ENCODE measurements around the gene ACY1. TPM values are rescaled to one million over a fixed set of nuclear protein-coding genes. Genes with fewer than 3 reads are reported as not detected.
A peak's percentile ranks its signal among the peaks of the same experiment; 100 is the strongest.

The ACY1 gene
- polyA plus RNA-seq, 3 donors from 2014 or later = 19.0 to 52.7 (median 23.8) TPM

DNA sequence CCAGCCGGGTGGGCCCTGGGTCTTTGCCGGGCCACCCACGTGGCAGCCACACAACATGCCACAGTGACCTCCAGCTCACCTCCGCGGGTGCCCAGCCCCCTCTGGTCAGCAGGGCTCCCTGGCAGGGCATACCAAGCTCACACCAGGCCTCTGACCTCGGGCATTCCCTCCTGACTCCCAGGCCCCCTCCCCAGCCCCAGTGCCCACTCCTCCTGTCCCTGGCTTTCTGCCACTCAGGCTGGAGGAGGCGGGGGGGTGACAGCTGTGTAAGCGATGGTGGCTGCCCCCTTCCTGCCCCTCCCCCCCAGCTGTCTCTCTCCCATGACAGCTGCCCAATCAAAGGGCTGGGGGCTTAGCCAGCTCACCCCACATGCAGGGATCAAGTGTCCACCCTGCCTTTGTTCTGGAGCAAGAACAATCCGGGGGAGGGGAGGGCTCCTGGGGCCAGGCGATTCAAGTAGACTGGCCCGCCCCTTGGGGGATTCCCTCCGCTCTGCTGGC is 19.3 kb upstream of the ACY1 start:
- Mint-ChIP-seq H3K36me3 (no peaks in the 10 kb centered on the region), H3K27ac (no peak overlapping the region), H3K27me3 (ENCODE audit: low read depth in 3 of 3) (peaks cover 2 to 6% (median 3%) of the 10 kb centered on the region in 3 donors), H3K9me3 (no peaks in the 10 kb centered on the region), H3K4me3 (no peak overlapping the region), H3K4me1 (peaks cover 2 to 16% of the 10 kb centered on the region in 2 donors)
- DNase-seq = no peak

DNA sequence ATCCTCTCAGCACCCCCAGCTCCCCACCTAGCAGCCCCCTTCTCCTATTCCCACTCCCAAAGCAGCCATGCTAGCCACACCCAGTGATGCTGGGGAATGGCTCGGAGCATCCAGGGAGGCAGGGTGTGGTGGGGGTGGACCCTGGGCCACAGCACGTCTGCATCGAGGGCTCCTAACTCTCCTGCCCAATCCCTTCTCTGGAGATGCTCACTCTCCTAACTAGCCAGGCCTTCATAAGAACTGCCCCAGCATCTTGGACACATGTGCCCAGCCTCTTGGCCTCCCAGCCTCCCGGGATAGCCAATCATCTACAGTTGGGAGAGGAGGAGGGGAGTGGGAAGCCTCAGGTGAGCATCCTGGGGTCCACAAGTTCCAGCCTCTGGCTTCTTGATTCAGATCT is 18.8 kb upstream of the ACY1 start:
- Mint-ChIP-seq H3K36me3 (no peaks in the 10 kb centered on the region), H3K27ac (no peak overlapping the region), H3K27me3 (ENCODE audit: low read depth in 3 of 3) (peaks cover 2 to 6% (median 3%) of the 10 kb centered on the region in 3 donors), H3K9me3 (no peaks in the 10 kb centered on the region), H3K4me3 (no peak overlapping the region), H3K4me1 (peaks cover 5 to 17% of the 10 kb centered on the region in 2 donors)
- no peak for DNase-seq

DNA sequence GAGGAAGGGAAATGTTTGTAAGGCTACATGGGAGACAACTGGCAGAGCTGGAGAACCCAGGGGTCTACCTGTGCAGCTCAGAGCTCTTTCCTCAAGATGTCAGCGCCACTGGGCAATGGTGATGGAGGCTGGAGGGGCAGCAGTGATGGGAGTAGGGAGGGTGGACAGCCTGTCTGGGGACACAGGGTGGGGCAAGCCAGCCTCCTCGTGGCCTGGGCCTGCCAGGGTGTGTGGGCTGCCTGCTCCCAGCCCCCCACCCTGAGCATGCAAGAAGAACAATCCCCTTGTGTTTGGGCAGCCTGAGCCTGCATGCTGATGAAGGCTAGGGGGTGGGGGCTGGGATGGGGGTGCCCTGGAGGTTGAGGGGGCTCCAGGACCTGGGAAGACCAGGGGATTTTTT is 17.3 kb upstream of the ACY1 start:
- Mint-ChIP-seq H3K36me3 (no peaks in the 10 kb centered on the region), H3K27ac (peak overlapping the region in 1 of 6 donors; percentile 64), H3K27me3 (ENCODE audit: low read depth in 3 of 3) (peaks cover 3 to 6% (median 4%) of the 10 kb centered on the region in 3 donors), H3K4me3 (peak overlapping the region; percentile 76 to 88 (median 82)), H3K4me1 (peaks cover 5 to 17% of the 10 kb centered on the region in 2 donors), H3K9me3 (no peaks in the 10 kb centered on the region)
- DNase-seq = no peak

DNA sequence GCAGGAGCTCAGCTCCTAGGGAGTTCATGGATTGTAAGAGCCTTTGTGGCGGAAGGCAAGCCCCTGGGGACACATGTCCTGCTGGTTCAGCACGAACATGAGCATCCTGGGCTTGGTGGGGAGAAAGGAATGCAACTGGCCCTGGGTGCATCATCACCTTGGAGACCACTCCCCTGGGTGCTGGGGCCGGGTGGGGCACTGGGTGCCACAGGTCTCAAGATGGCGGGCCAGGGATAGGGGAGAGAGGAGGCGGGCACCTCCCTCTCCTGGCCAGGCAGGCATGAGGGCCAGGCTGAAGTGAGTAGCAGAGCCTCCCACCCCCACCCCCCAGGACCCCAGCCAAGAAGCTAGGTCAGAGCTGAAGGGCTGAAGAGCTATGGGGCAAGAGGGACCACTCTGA is 16.8 kb upstream of the ACY1 start:
- H3K27me3 Mint-ChIP-seq (ENCODE audit: low read depth in 3 of 3) = peaks cover 3 to 6% (median 4%) of the 10 kb centered on the region in 3 donors
- peak overlapping the region; percentile 76 to 88 (median 82) for H3K4me3 Mint-ChIP-seq
- no peaks in the 10 kb centered on the region for H3K9me3 Mint-ChIP-seq
- H3K4me1 Mint-ChIP-seq = peaks cover 5 to 17% of the 10 kb centered on the region in 2 donors
- H3K27ac Mint-ChIP-seq = peak overlapping the region in 4 of 6 donors; percentile 26 to 71 (median 55)
- H3K36me3 Mint-ChIP-seq = no peaks in the 10 kb centered on the region
- no peak for DNase-seq

DNA sequence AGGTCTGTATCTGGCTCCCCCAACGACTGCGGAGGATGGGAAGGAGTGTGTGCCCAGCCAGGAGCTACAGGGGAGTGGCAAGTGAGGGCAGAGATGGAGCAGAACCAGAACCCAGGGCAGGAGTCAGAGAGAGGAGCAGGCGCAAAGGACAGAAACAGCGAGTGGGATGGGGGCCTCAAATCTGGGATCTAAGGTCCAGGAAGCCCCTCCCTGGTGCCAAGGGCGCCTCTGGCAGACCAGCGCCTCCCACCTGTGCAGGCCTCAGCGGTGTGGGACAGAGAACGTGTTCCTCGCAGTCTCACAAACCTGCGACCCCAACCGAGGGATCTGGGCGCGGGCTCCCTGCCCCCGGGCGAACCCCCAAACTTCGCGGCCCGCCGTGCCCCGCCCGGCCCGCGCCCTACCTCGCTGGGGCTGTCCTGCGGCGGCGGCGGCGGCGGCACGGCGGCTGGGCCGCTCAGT is 16.4 kb upstream of the ACY1 start:
- H3K36me3 Mint-ChIP-seq = no peaks in the 10 kb centered on the region
- peak overlapping the region in 3 of 6 donors; percentile 26 to 71 (median 55) for H3K27ac Mint-ChIP-seq
- H3K27me3 Mint-ChIP-seq (ENCODE audit: low read depth in 3 of 3) = peaks cover 3 to 6% (median 4%) of the 10 kb centered on the region in 3 donors
- H3K4me3 Mint-ChIP-seq = peak overlapping the region; percentile 76 to 88 (median 82)
- H3K4me1 Mint-ChIP-seq = peaks cover 5 to 17% of the 10 kb centered on the region in 2 donors
- no peak for DNase-seq
- no peaks in the 10 kb centered on the region for H3K9me3 Mint-ChIP-seq

DNA sequence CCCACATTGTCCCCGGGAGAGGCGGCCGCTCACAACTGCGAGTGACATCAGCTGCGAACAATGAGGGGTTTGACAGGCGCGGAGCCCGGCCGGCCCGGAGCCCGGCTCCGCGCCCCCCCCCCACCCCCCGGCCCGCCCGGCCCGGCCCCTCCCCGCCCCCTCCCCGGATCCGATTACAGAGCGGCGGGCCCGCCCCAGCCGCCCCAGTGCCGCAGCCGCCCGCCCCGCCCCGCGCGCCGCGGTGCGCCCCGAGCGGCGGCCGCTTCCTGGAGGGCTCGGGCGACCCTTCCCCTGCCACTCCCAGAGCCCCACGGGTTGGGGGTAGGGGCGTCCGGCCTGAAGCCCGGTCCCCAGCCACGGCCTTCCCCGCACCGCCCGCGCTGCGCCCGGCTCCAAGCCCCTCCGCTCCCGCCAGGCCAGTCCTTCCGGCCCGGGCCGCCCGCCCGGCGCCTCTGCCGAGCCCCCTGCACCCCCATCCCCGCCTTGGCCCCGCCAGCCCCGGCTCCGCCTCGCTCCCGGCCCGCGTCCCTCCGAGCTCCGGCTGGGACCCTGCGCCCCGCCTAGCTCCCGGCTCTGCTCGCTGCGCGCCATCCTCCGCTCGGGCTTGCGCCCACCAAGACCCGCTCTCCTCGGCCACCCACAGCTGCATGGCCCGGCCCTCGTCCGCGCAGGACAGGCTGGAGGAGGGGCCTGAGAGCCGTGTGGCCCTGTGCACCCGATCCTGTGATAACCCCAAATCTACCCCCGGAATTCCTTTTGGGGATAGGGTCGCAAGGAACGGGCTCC is 15.8 kb upstream of the ACY1 start, which contains the start of gene PCBP4:
Gene PCBP4, minus strand, starts transcription at position 71 of the 786 bp plus-strand sequence. CDS start 6,214 bp downstream, outside the sequence.
- no peaks in the 10 kb centered on the region for H3K9me3 Mint-ChIP-seq
- H3K4me3 Mint-ChIP-seq = peak within 1 kb of the TSS; percentile 81 to 88 (median 83)
- H3K27me3 Mint-ChIP-seq (ENCODE audit: low read depth in 3 of 3) = peaks cover 3 to 6% (median 4%) of the 10 kb centered on the region in 3 donors
- H3K27ac Mint-ChIP-seq = peak within 1 kb of the TSS in 5 of 6 donors; percentile 26 to 71 (median 55)
- no peaks in the 10 kb centered on the region for H3K36me3 Mint-ChIP-seq
- peaks cover 5 to 17% of the 10 kb centered on the region in 2 donors for H3K4me1 Mint-ChIP-seq
- DNase-seq = peak in 2 of 3 donors; percentile 36

DNA sequence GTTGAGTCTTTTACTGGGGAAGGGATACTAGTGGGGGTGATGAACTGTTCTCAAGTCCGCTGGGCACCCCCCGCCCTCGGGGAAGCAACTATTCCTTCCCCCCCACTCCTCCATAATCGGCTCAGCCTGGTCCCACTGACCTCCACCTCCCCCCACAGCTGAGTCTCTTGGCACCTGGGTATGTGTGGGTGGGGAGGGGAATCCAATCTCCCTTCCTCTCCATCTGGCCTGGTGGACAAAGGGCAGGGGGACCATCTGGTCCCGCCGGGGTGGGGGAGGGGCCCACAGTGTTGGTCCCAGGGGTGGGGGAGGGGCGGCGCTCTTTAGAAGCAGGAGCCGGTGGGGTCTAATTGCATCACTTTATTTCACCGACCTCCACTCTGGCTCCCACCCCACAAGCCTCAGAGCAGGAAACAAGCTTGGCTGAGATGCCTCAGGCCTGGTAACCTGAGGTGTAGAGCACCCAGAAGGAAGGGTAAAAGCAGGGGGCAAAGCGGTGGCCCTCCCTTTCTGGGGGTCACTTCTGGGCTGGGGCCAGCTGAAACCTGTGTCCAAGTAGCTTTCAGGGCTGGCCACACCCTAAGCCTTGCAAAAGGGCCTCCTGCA is 15.1 kb upstream of the ACY1 start:
- no peaks in the 10 kb centered on the region for H3K9me3 Mint-ChIP-seq
- peaks cover 3 to 6% (median 4%) of the 10 kb centered on the region in 3 donors for H3K27me3 Mint-ChIP-seq (ENCODE audit: low read depth in 3 of 3)
- H3K36me3 Mint-ChIP-seq = no peaks in the 10 kb centered on the region
- H3K4me1 Mint-ChIP-seq = peaks cover 5 to 17% of the 10 kb centered on the region in 2 donors
- DNase-seq = no peak
- H3K4me3 Mint-ChIP-seq = peak overlapping the region; percentile 61 to 83 (median 74)
- peak overlapping the region in 1 of 6 donors; percentile 57 for H3K27ac Mint-ChIP-seq

DNA sequence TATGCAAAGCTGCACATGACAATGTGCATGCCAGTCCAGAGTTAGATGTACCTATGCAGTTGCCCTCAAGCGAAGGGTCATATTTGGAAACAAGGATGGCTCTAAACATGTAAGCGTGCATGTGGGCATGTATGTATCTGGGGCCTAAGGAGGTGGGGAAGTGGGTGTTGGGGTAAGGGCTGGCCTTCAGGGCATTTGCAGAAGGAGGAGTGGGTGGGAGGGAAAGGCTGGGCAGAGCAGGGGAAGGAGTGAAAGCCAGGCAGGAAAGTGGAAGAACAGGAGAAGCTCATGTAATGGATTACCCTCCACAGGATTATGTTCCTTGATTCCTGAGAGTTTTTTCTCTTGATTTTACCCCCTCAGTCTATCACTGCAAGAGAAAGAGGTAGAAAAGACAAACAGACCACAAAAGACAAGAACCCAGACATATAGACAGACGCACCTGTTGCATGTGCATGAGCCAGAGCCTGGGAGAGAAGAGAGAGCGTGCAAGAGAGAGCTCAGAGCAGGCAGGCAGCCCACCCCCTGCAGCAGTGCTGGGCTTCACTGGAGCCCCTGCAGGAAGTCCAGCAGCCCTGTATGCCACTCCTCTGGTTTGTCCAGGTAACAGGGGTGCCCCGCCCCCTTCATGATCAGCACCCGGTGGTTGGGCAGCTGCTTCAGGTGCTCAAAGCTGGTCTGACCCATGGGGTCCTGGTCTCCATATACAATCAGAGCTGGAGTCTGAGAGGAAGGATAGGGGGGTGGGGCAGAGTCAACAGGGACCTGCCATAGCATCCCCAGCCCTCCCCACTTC is 14.3 kb upstream of the ACY1 start:
- Mint-ChIP-seq H3K4me3 (peak overlapping the region; percentile 53 to 71 (median 64)), H3K9me3 (no peaks in the 10 kb centered on the region), H3K27me3 (ENCODE audit: low read depth in 3 of 3) (peaks cover 4 to 11% (median 6%) of the 10 kb centered on the region in 3 donors), H3K36me3 (no peaks in the 10 kb centered on the region), H3K27ac (peak overlapping the region in 2 of 6 donors; percentile 24 to 75), H3K4me1 (peaks cover 12 to 25% of the 10 kb centered on the region in 2 donors)
- no peak for DNase-seq

DNA sequence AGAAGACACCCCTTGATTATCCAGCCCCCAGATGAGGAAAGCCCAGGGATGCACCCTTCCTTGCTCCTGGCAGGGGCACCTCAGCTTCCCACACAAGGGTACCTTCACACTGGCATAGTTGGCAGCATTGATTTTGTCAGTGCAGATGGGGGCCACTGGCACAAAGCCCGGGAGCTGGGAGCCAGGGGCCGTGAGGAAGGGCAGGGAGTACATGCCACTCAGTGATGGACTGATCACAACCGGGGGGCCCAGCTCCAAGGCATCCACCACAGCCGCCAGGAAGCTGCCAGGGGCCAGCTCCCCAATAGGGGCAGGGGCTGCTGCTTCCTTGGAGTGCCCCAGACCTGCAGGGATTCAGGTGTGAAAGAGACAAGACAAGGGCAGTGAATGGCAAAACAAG is 13.5 kb upstream of the ACY1 start:
- H3K4me3 Mint-ChIP-seq = no peak overlapping the region
- peaks cover 0 to 1% (median 0%) of the 10 kb centered on the region in 6 donors for H3K9me3 Mint-ChIP-seq
- DNase-seq = no peak
- H3K36me3 Mint-ChIP-seq = no peaks in the 10 kb centered on the region
- H3K4me1 Mint-ChIP-seq = peaks cover 19 to 31% of the 10 kb centered on the region in 2 donors
- peaks cover 5 to 15% (median 8%) of the 10 kb centered on the region in 3 donors for H3K27me3 Mint-ChIP-seq (ENCODE audit: low read depth in 3 of 3)
- H3K27ac Mint-ChIP-seq = peak overlapping the region in 1 of 6 donors; percentile 37

DNA sequence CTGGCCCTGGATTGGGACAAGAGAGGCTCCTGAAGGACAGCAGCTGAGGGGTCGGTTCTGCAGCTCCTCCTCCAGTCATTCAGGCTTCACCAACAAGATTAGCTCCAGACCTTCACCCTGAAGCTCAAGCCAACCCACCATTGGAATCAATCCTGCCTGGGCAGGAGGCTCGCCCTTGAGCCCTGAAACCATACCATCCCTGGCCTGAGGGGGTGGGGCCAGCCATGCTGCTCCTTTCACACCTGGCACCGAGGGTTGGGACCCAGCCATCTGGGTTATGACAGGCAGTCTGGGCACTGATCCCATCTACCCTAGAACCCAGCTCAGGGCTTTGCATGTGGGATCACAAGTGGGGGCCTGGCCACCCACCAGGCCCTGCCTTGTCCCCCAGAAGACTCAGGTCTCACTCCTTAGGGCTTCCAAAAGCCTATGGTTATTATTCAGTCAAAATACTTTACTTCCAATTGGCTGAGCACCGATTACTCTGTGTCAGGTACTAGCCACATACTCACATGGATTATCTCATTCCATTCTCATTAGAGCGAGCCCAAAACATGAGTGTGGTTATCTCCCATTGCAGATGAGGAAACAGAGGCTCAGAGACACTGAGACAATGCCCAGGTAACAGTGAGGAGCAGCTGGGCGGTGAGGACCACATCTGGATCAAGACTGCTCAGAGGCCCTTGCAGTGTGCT is 12.6 kb upstream of the ACY1 start:
- Mint-ChIP-seq H3K4me1 (peaks cover 27 to 34% of the 10 kb centered on the region in 2 donors), H3K4me3 (peak overlapping the region in 1 of 5 donors; percentile 14), H3K36me3 (no peaks in the 10 kb centered on the region), H3K9me3 (peaks cover 0 to 1% (median 0%) of the 10 kb centered on the region in 6 donors), H3K27me3 (ENCODE audit: low read depth in 3 of 3) (peaks cover 5 to 11% (median 7%) of the 10 kb centered on the region in 3 donors), H3K27ac (peak overlapping the region in 3 of 6 donors; percentile 34 to 50 (median 45))
- DNase-seq = no peak

DNA sequence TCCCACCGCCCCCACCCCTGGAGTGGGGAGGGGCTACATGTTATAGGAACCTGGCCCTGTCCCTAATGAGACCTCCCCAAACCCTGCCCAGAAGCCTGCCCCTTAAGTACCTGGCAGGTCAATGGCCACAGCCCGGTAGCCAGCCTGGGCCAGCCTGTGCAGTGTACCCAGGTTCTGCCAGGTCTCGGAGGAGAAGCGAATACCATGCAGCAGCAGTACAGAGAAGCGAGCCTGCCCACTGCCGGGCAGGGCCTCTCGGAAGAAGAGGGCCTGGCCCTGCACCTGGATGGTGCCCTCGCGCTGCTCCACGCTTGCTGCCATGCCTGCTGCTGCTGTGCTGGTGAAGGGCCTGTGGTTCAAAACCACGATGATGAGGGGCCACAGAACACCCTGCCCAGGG is 12.0 kb upstream of the ACY1 start:
- no peak for DNase-seq
- peaks cover 0 to 1% (median 0%) of the 10 kb centered on the region in 6 donors for H3K9me3 Mint-ChIP-seq
- no peaks in the 10 kb centered on the region for H3K36me3 Mint-ChIP-seq
- peaks cover 31 to 37% of the 10 kb centered on the region in 2 donors for H3K4me1 Mint-ChIP-seq
- peak overlapping the region in 2 of 5 donors; percentile 18 to 21 for H3K4me3 Mint-ChIP-seq
- H3K27me3 Mint-ChIP-seq (ENCODE audit: low read depth in 3 of 3) = peaks cover 5 to 11% (median 5%) of the 10 kb centered on the region in 3 donors
- H3K27ac Mint-ChIP-seq = peak overlapping the region in 2 of 6 donors; percentile 7 to 45

DNA sequence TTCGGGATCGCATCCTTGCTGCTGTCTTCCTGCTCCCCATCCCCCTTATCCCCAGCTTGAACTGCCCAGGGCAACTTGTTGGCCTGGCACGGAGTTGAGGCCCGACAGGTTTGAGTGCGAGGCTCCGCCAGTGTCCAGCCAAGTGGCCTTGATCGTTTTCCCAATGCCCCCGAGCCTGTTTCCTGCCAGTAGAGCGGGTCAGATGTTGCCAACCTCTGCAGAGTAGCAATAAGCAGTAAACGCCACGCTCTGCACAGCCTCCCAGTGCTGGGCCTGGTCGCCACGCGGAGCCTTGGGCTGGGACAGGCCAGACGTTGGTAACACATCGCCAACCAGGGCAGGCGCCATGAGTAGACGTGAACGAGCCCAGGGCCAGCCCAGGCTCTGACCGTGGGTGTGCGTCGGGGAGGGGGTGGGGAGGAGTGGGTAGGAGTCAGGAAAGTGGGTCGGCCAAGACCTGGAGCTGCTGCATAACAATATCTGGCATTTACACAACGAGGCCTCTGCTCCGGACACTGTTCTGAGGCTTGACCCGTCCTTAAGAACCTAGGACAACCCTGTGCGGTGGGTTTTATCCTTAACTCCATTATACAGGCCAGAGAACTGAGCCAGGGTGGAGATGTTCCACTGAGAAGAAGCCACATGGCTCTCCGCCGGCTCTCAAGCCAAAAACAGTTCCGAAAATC is 8.9 kb upstream of the ACY1 start:
- Mint-ChIP-seq H3K27ac (peak overlapping the region; percentile 85 to 94 (median 92)), H3K4me3 (peak overlapping the region; percentile 95 to 97 (median 96)), H3K4me1 (peaks cover 36 to 41% of the 10 kb centered on the region in 2 donors), H3K27me3 (ENCODE audit: low read depth in 3 of 3) (peaks cover 5 to 9% (median 5%) of the 10 kb centered on the region in 3 donors), H3K36me3 (no peaks in the 10 kb centered on the region), H3K9me3 (peaks cover 0 to 1% (median 0%) of the 10 kb centered on the region in 6 donors)
- peak in 1 of 3 donors; percentile 14 for DNase-seq
